Transverse colon (tissue), 4 donors: ENCODE results near the gene KCNJ16. TPM values are rescaled to one million over a fixed set of nuclear protein-coding genes. Genes with fewer than 3 reads are reported as not detected.

Experiments used
- DNase-seq: peaks from one replicate; pipeline ENCODE4 v3.0.0-alpha.2; 2019
- H3K27ac ChIP-seq, 4 donors: fragments of 200-600 bp; sonication (generic); 2 replicates each; pipeline ENCODE4 v1.5.1; 2016 to 2018; ENCODE audit warnings: inconsistent platforms in 4 of 4
- H3K27me3 ChIP-seq: fragments of 200-600 bp; sonication (generic); 2 replicates; pipeline ENCODE4 v1.5.1; 2017; ENCODE audit warnings: inconsistent platforms
- H3K36me3 ChIP-seq, 4 donors: fragments of 200-600 bp; sonication (generic); 2 replicates each; pipeline ENCODE4 v1.5.1; 2017 to 2019; ENCODE audit warnings: inconsistent platforms in 4 of 4
- H3K4me1 ChIP-seq, 4 donors: fragments of 200-600 bp; sonication (generic); 2 replicates each; pipeline ENCODE4 v1.5.1; 2017 to 2020; ENCODE audit warnings: inconsistent platforms in 4 of 4
- H3K4me3 ChIP-seq, 4 donors: fragments of 200-600 bp; sonication (generic); 1 replicate in 1 of 4; 2 replicates in 3 of 4; pipeline versions ENCODE4 v1.5.1 to v1.6.1; 2017 to 2019; ENCODE audit warnings: inconsistent platforms in 4 of 4
- H3K9me3 ChIP-seq, 2 donors: fragments of 200-600 bp; sonication (generic); 2 replicates each; pipeline ENCODE4 v1.5.1; 2017 to 2019; ENCODE audit warnings: inconsistent platforms in 2 of 2
- EP300 ChIP-seq: sonication (generic); formaldehyde crosslinking; IDR thresholded peaks from one replicate; pipeline ENCODE4 v1.6.1; 2017; ENCODE audit warnings: antibody characterized with exemption, low read depth
- POLR2A ChIP-seq: fragments of 450-650 bp; IDR thresholded peaks from one replicate; pipeline ENCODE4 v1.6.1; 2016; ENCODE audit warnings: antibody characterized with exemption, mild to moderate bottlenecking, moderate library complexity
- POLR2AphosphoS5 ChIP-seq, 3 donors: sonication (generic); formaldehyde crosslinking; IDR thresholded peaks; one replicate each; pipeline ENCODE4 v1.6.1; 2016; ENCODE audit warnings: antibody characterized with exemption in 3 of 3
- WGBS, 2 donors: methylation state at CpG; one replicate each; pipeline ENCODE4 v1.1.5; 2018; ENCODE audit warnings: low coverage in 1 of 2; 5-methylcytosine and 5-hydroxymethylcytosine counted together
- in situ Hi-C, 4 donors: fragments of 200-750 bp; cut with MboI; loops; one replicate each; pipeline versions ENCODE4 v1.15.0 to v1.15.1; 2017; ENCODE audit warnings: low sequenced_read_pairs in 3 of 4, low pct_ligation_motif_present in 1 of 4, low pct_unique_long_range_greater_than_20kb in 1 of 4
- intact Hi-C: fragments of 100-400 bp; cut with DNase I; formaldehyde crosslinking; loops from one replicate; pipeline ENCODE4 v1.15.1; 2023; ENCODE audit warnings: low total_unique reads
- total RNA-seq, 4 donors: library from RNA; depleted of rRNA; stranded (reverse); fragments of >200 nt; gene quantifications; one replicate each; pipeline ENCODE4 v1.1.0, GENCODE V29; 2016
- TF ChIP-seq, protein P1 (sequence below), 5 experiments: fragments of 200-600 bp in 3 of 5; fragments of 450-650 bp in 2 of 5; sonication (generic) in 3 of 5; IDR thresholded peaks; 1 replicate in 2 of 5; 2 replicates in 3 of 5; pipeline ENCODE4 v1.5.1; 2016 to 2017; ENCODE audit warnings: antibody characterized with exemption in 5 of 5, inconsistent platforms in 3 of 5, mild to moderate bottlenecking in 2 of 5, moderate library complexity in 1 of 5

KCNJ16 gene
- total RNA-seq, 4 donors from 2014 or later, result 0.27 TPM; not detected in 3

DNA sequence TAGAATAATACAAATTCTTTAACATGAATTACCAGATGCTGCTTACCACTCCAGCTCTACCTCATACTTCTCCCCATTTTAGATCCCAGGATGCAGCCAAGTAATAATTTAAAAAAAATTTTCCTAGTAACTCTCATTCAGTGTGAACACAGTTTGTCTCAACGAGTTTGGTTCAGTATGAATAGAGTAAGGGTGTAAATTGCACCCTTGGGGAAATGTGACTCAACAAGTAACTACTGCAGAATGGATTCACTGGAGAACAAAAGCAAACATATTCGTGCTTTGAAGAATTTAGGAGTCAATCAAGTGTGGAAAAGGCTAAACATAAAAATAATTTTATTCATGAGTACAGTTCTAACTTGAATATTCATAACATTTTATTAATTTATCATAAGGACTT lies 23.0 kb downstream of the KCNJ16 start:
- Histone ChIP-seq H3K27me3 (no peaks in the 10 kb centered on the region), H3K36me3 (no peaks in the 10 kb centered on the region), H3K27ac (no peak overlapping the region), H3K4me3 (no peak overlapping the region), H3K9me3 (no peaks in the 10 kb centered on the region), H3K4me1 (no peaks in the 10 kb centered on the region)
- no peak for TF ChIP-seq POLR2AphosphoS5 (IDR thresholded peaks at IDR 0.05)
- TF ChIP-seq EP300, result no peak
- TF ChIP-seq, protein P1, sequence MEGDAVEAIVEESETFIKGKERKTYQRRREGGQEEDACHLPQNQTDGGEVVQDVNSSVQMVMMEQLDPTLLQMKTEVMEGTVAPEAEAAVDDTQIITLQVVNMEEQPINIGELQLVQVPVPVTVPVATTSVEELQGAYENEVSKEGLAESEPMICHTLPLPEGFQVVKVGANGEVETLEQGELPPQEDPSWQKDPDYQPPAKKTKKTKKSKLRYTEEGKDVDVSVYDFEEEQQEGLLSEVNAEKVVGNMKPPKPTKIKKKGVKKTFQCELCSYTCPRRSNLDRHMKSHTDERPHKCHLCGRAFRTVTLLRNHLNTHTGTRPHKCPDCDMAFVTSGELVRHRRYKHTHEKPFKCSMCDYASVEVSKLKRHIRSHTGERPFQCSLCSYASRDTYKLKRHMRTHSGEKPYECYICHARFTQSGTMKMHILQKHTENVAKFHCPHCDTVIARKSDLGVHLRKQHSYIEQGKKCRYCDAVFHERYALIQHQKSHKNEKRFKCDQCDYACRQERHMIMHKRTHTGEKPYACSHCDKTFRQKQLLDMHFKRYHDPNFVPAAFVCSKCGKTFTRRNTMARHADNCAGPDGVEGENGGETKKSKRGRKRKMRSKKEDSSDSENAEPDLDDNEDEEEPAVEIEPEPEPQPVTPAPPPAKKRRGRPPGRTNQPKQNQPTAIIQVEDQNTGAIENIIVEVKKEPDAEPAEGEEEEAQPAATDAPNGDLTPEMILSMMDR (IDR thresholded peaks at IDR 0.05), result no peak
- no peak for TF ChIP-seq POLR2A
- in situ Hi-C loops, result no loop called here
- WGBS, 2 donors, result 58 to 61% methylated on average over 2 of the region's 2 CpGs
- DNase-seq, result no peak
- intact Hi-C loops, result no loop called here

GRCh38 chr17:70099294-70099693 lies 24.3 kb downstream of the KCNJ16 start:
- no peaks in the 10 kb centered on the region for H3K27me3 ChIP-seq
- intact Hi-C loops, result no loop called here
- H3K9me3 ChIP-seq, result no peaks in the 10 kb centered on the region
- no peak overlapping the region for H3K4me3 ChIP-seq
- no peaks in the 10 kb centered on the region for H3K4me1 ChIP-seq
- no peaks in the 10 kb centered on the region for H3K36me3 ChIP-seq
- no peak overlapping the region for H3K27ac ChIP-seq
- WGBS, 2 donors, result 73 to 81% methylated on average over 2 to 3 of the region's 3 CpGs
- no peak for DNase-seq
- TF ChIP-seq, protein P1 (IDR thresholded peaks at IDR 0.05), result no peak
- TF ChIP-seq POLR2A (no peak), POLR2AphosphoS5 (IDR thresholded peaks at IDR 0.05) (no peak), EP300 (no peak)
- in situ Hi-C loops, result no loop called here

DNA sequence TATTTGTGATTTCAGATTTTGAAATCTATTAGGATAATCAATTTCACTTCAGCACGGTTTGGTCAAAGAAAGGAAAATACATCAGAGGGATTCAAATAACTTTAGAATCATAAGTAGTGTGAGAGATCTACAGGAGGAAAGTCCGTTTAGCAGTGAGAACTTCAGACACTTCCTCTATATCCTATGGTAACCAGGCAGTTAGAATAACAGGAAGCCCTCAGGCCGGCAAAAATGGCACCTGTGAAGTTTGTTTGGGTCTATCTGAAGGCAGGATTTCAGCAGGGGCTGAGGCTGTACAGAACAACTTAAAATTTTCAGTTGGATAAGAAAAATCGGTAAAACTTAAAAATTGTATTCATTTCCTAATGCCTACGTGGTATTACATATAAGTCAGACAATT lies 24.9 kb downstream of the KCNJ16 start:
- intact Hi-C loops, result no loop called here
- Histone ChIP-seq H3K4me3 (no peak overlapping the region), H3K36me3 (no peaks in the 10 kb centered on the region), H3K4me1 (no peaks in the 10 kb centered on the region), H3K27me3 (no peaks in the 10 kb centered on the region), H3K9me3 (no peaks in the 10 kb centered on the region), H3K27ac (no peak overlapping the region)
- in situ Hi-C loops, result no loop called here
- DNase-seq, result no peak
- TF ChIP-seq, protein P1 (IDR thresholded peaks at IDR 0.05), result no peak
- TF ChIP-seq POLR2AphosphoS5 (IDR thresholded peaks at IDR 0.05), result no peak
- TF ChIP-seq POLR2A, result no peak
- no peak for TF ChIP-seq EP300
- WGBS, 2 donors, result 59 to 63% methylated on average over 4 to 5 of the region's 5 CpGs

DNA sequence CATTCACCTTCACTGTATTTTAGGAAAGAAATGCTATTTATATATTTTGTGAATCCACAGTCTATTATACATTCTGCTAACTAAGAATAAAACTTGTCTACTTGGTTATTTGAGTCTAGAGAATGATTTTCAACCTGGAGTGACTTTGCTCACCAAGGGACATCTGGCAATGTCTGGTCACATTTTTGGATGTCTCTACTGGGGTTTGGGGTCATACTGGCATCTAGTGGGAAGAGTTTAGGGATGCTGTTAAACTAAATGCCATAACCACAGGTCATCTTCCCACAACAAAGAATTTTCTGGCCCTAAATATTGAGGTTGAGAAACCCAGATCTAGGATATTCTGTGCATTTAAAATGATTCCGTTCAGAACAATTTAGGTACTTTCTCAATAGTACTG lies 26.0 kb downstream of the KCNJ16 start:
- no peak overlapping the region for H3K27ac ChIP-seq
- in situ Hi-C loops (no loop called here), intact Hi-C loops (no loop called here)
- DNase-seq, result no peak
- no peaks in the 10 kb centered on the region for H3K27me3 ChIP-seq
- TF ChIP-seq POLR2A, result no peak
- no peak for TF ChIP-seq POLR2AphosphoS5 (IDR thresholded peaks at IDR 0.05)
- H3K9me3 ChIP-seq, result no peaks in the 10 kb centered on the region
- WGBS, 2 donors, result 91% methylated on average over 1 of the region's 1 CpG
- H3K4me3 ChIP-seq, result no peak overlapping the region
- H3K36me3 ChIP-seq, result no peaks in the 10 kb centered on the region
- H3K4me1 ChIP-seq, result no peaks in the 10 kb centered on the region

DNA sequence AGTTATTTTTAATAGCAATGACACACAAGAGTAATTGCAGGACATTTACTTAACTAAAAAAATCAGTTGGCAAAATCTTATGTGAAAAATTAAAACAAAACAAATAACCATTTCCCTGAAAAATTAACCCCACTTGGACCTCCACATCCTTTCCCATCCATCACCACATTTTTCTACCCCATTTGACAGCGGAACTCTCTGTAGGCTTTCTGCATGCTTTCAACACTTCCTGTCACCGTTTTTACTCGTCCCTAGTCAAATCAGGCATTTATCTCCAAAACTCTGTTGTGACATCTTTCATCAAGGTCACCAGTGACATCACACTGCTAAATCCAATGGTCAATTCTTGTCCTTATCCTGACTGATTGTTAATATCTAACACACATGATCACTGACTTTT lies 27.5 kb downstream of the KCNJ16 start:
- WGBS, 2 donors, result 54 to 78% methylated on average over 3 of the region's 3 CpGs
- DNase-seq, result no peak
- no peak for TF ChIP-seq EP300
- TF ChIP-seq POLR2A, result no peak
- no peak for TF ChIP-seq POLR2AphosphoS5 (IDR thresholded peaks at IDR 0.05)
- TF ChIP-seq, protein P1 (IDR thresholded peaks at IDR 0.05), result no peak
- no peaks in the 10 kb centered on the region for H3K27me3 ChIP-seq
- intact Hi-C loops (no loop called here), in situ Hi-C loops (no loop called here)
- no peaks in the 10 kb centered on the region for H3K4me1 ChIP-seq
- no peaks in the 10 kb centered on the region for H3K36me3 ChIP-seq
- no peaks in the 10 kb centered on the region for H3K9me3 ChIP-seq
- H3K4me3 ChIP-seq, result no peak overlapping the region
- no peak overlapping the region for H3K27ac ChIP-seq
